ENCODE data around the gene MANSC4. TPM values are rescaled to one million over a fixed set of nuclear protein-coding genes. Genes with fewer than 3 reads are reported as not detected.

The MANSC4 gene
- total RNA-seq, 4 donors from 2014 or later, result not detected

DNA sequence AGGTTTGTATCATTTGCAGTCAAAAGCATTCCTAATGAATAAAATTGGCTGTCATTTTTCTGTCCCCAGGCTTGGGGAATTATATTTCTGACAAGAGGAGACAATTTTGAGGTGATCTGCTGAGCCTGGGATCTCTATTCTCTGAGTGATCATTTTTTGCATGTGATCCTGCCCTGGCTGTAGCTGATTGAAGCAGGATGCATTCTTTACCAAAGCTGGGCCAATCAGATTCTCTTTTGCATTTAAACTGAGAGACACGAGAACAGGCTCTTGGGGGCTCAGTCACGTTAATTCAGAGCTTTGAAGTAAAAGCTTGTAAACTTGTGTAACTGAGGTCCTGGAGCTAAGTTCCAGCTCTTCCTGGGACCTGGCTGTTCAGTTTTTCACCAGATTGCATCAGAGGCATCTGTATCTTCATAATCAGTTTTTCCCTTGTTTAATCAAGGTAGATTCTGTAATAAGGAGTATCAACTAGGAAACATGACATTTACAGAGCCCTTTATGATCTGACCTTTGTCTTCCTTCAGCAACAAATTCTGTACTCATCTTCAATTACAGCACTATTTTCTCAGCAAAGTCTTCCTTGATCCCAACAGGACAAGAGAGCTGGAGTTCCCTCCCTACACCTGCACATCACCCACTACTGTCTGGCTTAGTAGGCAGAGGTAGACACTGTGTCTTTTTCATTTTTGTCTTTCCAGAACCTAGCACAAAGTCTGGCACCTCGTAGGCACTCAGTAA lies 35.0 kb upstream of the MANSC4 start:
- 54 to 57% methylated on average over 3 of the region's 3 CpGs for WGBS, 2 donors
- no peak for TF ChIP-seq POLR2A (IDR thresholded peaks at IDR 0.05)
- intact Hi-C loops (cut with DNase I; ENCODE audit: low total_unique reads), result no loop called here
- no peak overlapping the region for H3K4me3 ChIP-seq (ENCODE audit: low read depth, poor library complexity, severe bottlenecking)
- no peak for DNase-seq (ENCODE audit: low spot score in 2 of 2)

DNA sequence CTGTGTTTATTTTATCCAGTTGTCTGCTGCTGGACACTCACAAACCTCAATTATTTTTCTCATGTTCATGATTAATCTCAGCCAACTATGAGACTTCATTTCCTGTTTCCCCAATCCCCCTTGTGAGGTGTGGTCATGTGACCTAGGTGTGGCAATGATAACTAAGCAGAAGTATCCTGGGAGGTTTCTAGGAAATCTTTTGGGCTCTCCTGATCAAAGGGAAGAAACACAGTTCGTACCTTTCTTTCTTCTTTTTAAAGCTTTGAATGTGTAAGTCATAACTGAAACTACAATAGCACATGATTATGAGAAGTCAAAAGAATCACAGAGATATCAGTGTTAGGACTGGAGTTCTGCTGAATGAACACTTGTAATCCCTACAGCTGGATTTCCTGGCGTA lies 34.4 kb upstream of the MANSC4 start:
- DNase-seq (ENCODE audit: low spot score in 2 of 2), result no peak
- intact Hi-C loops (cut with DNase I; ENCODE audit: low total_unique reads), result no loop called here
- H3K4me3 ChIP-seq (ENCODE audit: low read depth, poor library complexity, severe bottlenecking), result no peak overlapping the region
- whole genome bisulfite sequencing, 2 donors, result 58 to 65% methylated on average over 2 of the region's 2 CpGs
- no peak for TF ChIP-seq POLR2A (IDR thresholded peaks at IDR 0.05)
- TF ChIP-seq, protein P1, sequence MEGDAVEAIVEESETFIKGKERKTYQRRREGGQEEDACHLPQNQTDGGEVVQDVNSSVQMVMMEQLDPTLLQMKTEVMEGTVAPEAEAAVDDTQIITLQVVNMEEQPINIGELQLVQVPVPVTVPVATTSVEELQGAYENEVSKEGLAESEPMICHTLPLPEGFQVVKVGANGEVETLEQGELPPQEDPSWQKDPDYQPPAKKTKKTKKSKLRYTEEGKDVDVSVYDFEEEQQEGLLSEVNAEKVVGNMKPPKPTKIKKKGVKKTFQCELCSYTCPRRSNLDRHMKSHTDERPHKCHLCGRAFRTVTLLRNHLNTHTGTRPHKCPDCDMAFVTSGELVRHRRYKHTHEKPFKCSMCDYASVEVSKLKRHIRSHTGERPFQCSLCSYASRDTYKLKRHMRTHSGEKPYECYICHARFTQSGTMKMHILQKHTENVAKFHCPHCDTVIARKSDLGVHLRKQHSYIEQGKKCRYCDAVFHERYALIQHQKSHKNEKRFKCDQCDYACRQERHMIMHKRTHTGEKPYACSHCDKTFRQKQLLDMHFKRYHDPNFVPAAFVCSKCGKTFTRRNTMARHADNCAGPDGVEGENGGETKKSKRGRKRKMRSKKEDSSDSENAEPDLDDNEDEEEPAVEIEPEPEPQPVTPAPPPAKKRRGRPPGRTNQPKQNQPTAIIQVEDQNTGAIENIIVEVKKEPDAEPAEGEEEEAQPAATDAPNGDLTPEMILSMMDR (IDR thresholded peaks at IDR 0.05), result no peak

DNA sequence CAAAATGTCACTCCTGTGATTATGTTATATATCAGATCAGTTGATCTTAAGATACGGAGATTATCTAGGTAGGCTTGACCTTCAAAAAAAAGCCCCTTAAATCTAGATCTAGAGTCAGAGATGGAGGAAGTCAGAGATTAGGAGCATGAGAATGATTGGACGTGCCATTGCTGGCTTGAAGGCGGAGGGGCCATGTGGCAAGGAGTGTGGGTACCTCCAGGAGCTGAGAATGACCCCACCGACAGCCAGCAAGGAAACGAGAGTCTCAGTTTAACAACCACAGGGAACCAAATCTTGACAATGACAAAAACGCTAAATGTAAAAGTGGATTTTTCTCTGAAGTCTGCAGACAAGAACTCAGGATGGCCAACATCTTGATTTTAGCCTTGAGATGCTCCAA lies 32.5 kb upstream of the MANSC4 start:
- 69 to 77% methylated on average over 6 of the region's 6 CpGs for WGBS, 2 donors
- TF ChIP-seq POLR2A (IDR thresholded peaks at IDR 0.05), result no peak
- TF ChIP-seq, protein P1 (IDR thresholded peaks at IDR 0.05), result no peak
- no peak overlapping the region for H3K4me3 ChIP-seq (ENCODE audit: low read depth, poor library complexity, severe bottlenecking)
- DNase-seq (ENCODE audit: low spot score in 2 of 2), result no peak
- intact Hi-C loops (cut with DNase I; ENCODE audit: low total_unique reads), result no loop called here

DNA sequence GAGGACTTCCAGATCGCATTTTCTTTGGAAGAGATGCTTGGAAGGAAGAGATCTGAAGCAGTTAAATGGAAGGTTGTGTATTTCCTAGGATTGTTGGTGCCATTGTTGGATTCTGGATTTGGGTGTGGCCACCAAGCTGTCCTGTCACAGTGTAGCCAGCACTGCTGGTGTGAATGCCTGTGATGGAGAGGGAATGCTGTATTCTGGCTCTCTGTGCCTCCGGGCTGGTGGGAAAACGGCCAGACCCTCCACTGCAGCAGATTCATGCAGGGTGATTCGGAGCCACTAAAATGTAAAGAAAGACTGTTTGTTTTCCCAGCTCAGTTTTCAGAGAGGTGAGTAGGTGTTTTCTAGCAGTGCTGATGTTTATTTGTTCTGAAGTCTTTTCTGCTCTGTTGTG lies 30.7 kb upstream of the MANSC4 start:
- no peak for DNase-seq (ENCODE audit: low spot score in 2 of 2)
- 53 to 65% methylated on average over 4 of the region's 4 CpGs for WGBS, 2 donors
- intact Hi-C loops (cut with DNase I; ENCODE audit: low total_unique reads), result no loop called here
- TF ChIP-seq, protein P1 (IDR thresholded peaks at IDR 0.05), result no peak
- no peak for TF ChIP-seq POLR2A (IDR thresholded peaks at IDR 0.05)
- H3K4me3 ChIP-seq (ENCODE audit: low read depth, poor library complexity, severe bottlenecking), result no peak overlapping the region

DNA sequence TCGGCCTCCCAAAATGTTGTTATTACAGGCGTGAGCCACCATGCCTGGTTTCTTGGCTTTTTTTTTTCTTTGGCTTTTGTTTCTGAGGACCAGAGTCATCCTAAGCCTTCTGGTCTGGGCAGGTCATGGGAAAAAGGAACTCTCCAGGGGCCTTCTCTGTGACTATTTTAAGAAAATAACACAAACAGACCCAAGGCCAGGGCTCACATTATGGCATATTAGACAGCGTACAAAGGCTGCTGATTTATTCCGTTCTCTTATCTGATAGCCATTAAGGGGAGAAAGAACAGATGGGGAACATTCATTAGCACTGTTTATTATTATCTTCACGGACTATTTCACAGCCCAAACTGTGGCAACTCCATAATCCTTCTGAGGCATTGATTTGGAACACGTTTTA lies 28.8 kb upstream of the MANSC4 start:
- no peak overlapping the region for H3K4me3 ChIP-seq (ENCODE audit: low read depth, poor library complexity, severe bottlenecking)
- TF ChIP-seq, protein P1 (IDR thresholded peaks at IDR 0.05), result no peak
- no peak for TF ChIP-seq POLR2A (IDR thresholded peaks at IDR 0.05)
- intact Hi-C loops (cut with DNase I; ENCODE audit: low total_unique reads), result no loop called here
- WGBS, 2 donors, result 64 to 65% methylated on average over 6 of the region's 6 CpGs
- DNase-seq (ENCODE audit: low spot score in 2 of 2), result no peak

DNA sequence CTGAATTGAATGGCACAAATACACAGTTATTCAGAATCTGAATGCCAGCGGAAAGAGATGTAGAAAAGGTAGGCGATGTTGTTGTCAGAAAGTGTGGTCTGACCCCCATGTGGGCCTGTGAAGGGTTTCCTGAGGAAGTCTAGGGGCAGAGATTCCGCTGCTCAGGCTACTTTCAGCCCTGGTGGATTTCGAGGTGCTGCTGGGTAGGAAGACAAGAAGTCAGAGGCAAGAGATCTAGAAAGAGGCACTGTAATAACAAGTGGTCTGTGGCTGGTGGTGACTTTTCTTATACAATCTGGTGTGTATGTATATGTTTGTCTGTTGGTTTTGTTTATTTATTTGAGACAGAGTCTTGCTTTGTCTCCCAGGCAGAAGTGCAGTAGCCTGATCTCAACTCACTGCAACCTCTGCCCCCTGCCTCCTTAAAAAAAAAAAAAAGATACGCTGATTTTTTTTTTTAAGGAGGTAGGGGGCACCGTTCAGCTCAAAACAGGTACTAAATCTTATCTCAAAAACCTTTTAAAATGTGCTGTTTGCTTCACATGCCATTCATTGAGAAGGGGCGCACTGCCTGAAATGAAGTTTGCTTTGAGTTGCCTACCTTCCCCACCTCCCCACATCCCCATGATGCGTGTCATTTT lies 27.1 kb upstream of the MANSC4 start:
- intact Hi-C loops (cut with DNase I; ENCODE audit: low total_unique reads), result no loop called here
- TF ChIP-seq, protein P1 (IDR thresholded peaks at IDR 0.05), result no peak
- TF ChIP-seq POLR2A (IDR thresholded peaks at IDR 0.05), result no peak
- 65 to 71% methylated on average over 8 of the region's 8 CpGs for WGBS, 2 donors
- H3K4me3 ChIP-seq (ENCODE audit: low read depth, poor library complexity, severe bottlenecking), result no peak overlapping the region
- DNase-seq (ENCODE audit: low spot score in 2 of 2), result no peak
